GM12878 (cell line): ENCODE measurements around the gene SUZ12. TPM values are rescaled to one million over a fixed set of nuclear protein-coding genes. Genes with fewer than 3 reads are reported as not detected.

Source experiments
- ATAC-seq: fragments of 200-7000 bp; cut with Tn5 transposase; 3 replicates; pipeline ENCODE4 v1.9.1; 2020; ENCODE audit warnings: mild to moderate bottlenecking, moderate library complexity
- BruUV-seq: library from RNA; stranded (reverse); fragments of 400-500 nt; replicated peaks from 2 replicates; lab custom pipeline; 2021; lab: Mats Ljungman, UMichigan
- CTCF ChIA-PET: fragments of 300-600 bp; sonication (Branson Sonifier 250); formaldehyde crosslinking; extraction: SDS; loops from one replicate; lab custom pipeline; 2021; ENCODE audit warnings: inconsistent platforms; lab: Yijun Ruan, JAX
- POLR2A ChIA-PET: fragments of 350-600 bp; formaldehyde crosslinking; extraction: SDS; loops from one replicate; lab custom pipeline; 2021; ENCODE audit warnings: inconsistent platforms; lab: Charles Lee
- RAD21 ChIA-PET: fragments of 300-600 bp; sonication (Branson Sonifier 250); formaldehyde crosslinking; loops from one replicate; lab custom pipeline; 2023; ENCODE audit warnings: antibody characterized with exemption; ENCODE audit not compliant: unreplicated experiment; lab: Charles Lee
- SMC1A ChIA-PET: fragments of 300-600 bp; sonication (Branson Sonifier 250); formaldehyde crosslinking; loops from one replicate; lab custom pipeline; 2023; ENCODE audit not compliant: unreplicated experiment, uncharacterized antibody; lab: Charles Lee
- DNase-seq: peaks from one replicate; pipeline ENCODE4 v3.0.0-alpha.2; 2011; ENCODE audit warnings: low read depth, low spot score
- FAIRE-seq: peaks from 3 replicates; lab custom pipeline; 2011; peaks lifted over from hg19 to GRCh38; lab: Jason Lieb, UNC
- H2AFZ ChIP-seq: 2 replicates; pipeline ENCODE4 v1.6.0; 2011; ENCODE audit warnings: low read depth, low read length, control low read depth; ENCODE audit not compliant: control insufficient read depth
- H3K27ac ChIP-seq: 2 replicates; pipeline ENCODE4 v1.5.1; 2011; ENCODE audit warnings: control low read depth; ENCODE audit not compliant: control insufficient read depth, insufficient read depth
- H3K27me3 ChIP-seq, 2 experiments: replicated peaks in 1 of 2; 2 replicates each; pipeline versions ENCODE4 v1.6.0 to v1.6.1; 2011; ENCODE audit warnings: low read length in 1 of 2; ENCODE audit not compliant: control insufficient read depth in 2 of 2, insufficient read depth in 2 of 2
- H3K36me3 ChIP-seq, 2 experiments: 2 replicates each; pipeline ENCODE4 v1.5.1; 2011; ENCODE audit warnings: low read length in 1 of 2; ENCODE audit not compliant: control insufficient read depth in 2 of 2, insufficient read depth in 2 of 2
- H3K4me1 ChIP-seq: 2 replicates; pipeline ENCODE4 v1.6.1; 2011; ENCODE audit warnings: mild to moderate bottlenecking, low read length, moderate library complexity, mixed read lengths; ENCODE audit not compliant: control insufficient read depth, insufficient read depth
- H3K4me2 ChIP-seq: 2 replicates; pipeline ENCODE4 v1.6.0; 2011; ENCODE audit warnings: control low read depth; ENCODE audit not compliant: control insufficient read depth, insufficient read depth
- H3K4me3 ChIP-seq: fragments of 200-600 bp; sonication (generic); 2 replicates; pipeline ENCODE4 v1.5.1; 2016
- H3K79me2 ChIP-seq: 2 replicates; pipeline ENCODE4 v1.6.0; 2011; ENCODE audit warnings: low read length; ENCODE audit not compliant: control insufficient read depth, insufficient read depth
- H3K9ac ChIP-seq: 2 replicates; pipeline ENCODE4 v1.8.0; 2011; ENCODE audit warnings: low read length, control low read depth, mixed read lengths; ENCODE audit not compliant: control insufficient read depth, insufficient read depth
- H3K9me3 ChIP-seq: replicated peaks from 3 replicates; pipeline ENCODE4 v1.5.1; 2011; ENCODE audit warnings: mild to moderate bottlenecking, low read length; ENCODE audit not compliant: control insufficient read depth, insufficient read depth
- H4K20me1 ChIP-seq: 2 replicates; pipeline ENCODE4 v1.6.0; 2011; ENCODE audit not compliant: control insufficient read depth, insufficient read depth
- BACH1 ChIP-seq: fragments of 450-650 bp; IDR thresholded peaks from 2 replicates; pipeline ENCODE4 v1.6.1; 2017; ENCODE audit warnings: mild to moderate bottlenecking, borderline replicate concordance
- BMI1 ChIP-seq: fragments of 450-650 bp; IDR thresholded peaks from 2 replicates; pipeline ENCODE4 v1.6.1; 2016; ENCODE audit warnings: mild to moderate bottlenecking, moderate library complexity, borderline replicate concordance
- CHD2 ChIP-seq: IDR thresholded peaks from 2 replicates; pipeline ENCODE4 v1.6.1; 2011; ENCODE audit warnings: low read depth, low read length, improper control_type of control experiment, borderline replicate concordance
- DPF2 ChIP-seq: fragments of 450-650 bp; IDR thresholded peaks from 2 replicates; pipeline ENCODE4 v1.6.1; 2017; ENCODE audit warnings: mild to moderate bottlenecking
- EP300 ChIP-seq, 2 experiments: fragments of 150-350 bp in 1 of 2; IDR thresholded peaks; 2 replicates each; pipeline ENCODE4 v1.6.1; 2011 to 2012; ENCODE audit warnings: low read depth in 2 of 2, low read length in 2 of 2, borderline replicate concordance in 1 of 2, improper control_type of control experiment in 1 of 2, inconsistent platforms in 1 of 2; ENCODE audit not compliant: control insufficient read depth in 1 of 2
- HDAC6 ChIP-seq: fragments of 200-600 bp; sonication (generic); IDR thresholded peaks from one replicate; pipeline ENCODE4 v1.8.0; 2017; ENCODE audit warnings: antibody characterized with exemption; ENCODE audit not compliant: unreplicated experiment
- HDGF ChIP-seq: fragments of 450-650 bp; IDR thresholded peaks from 2 replicates; pipeline ENCODE4 v1.6.1; 2016; ENCODE audit warnings: antibody characterized with exemption
- IKZF1 ChIP-seq: fragments of 450-650 bp; conservative IDR thresholded peaks from 2 replicates; pipeline ENCODE4 v1.6.1; 2017; ENCODE audit warnings: antibody characterized with exemption, mild to moderate bottlenecking
- LARP7 ChIP-seq: fragments of 450-650 bp; IDR thresholded peaks from 2 replicates; pipeline ENCODE4 v1.6.1; 2017; ENCODE audit warnings: mild to moderate bottlenecking
- MTA2 ChIP-seq: fragments of 450-650 bp; IDR thresholded peaks from 2 replicates; pipeline ENCODE4 v1.6.1; 2016; ENCODE audit warnings: low read depth, mild to moderate bottlenecking, moderate library complexity
- NR2F1 ChIP-seq: fragments of 450-650 bp; conservative IDR thresholded peaks from 2 replicates; pipeline ENCODE4 v1.6.1; 2017; ENCODE audit warnings: mild to moderate bottlenecking
- NRF1 ChIP-seq: conservative IDR thresholded peaks from 2 replicates; pipeline ENCODE4 v1.6.1; 2011; ENCODE audit warnings: mild to moderate bottlenecking, low read depth, low read length, improper control_type of control experiment
- POLR2A ChIP-seq: IDR thresholded peaks from 2 replicates; pipeline ENCODE4 v1.6.1; 2011; ENCODE audit warnings: low read depth, mild to moderate bottlenecking, low read length
- RBBP5 ChIP-seq: fragments of 200-600 bp; sonication (generic); conservative IDR thresholded peaks from 2 replicates; pipeline ENCODE4 v1.6.1; 2016
- SPI1 ChIP-seq: IDR thresholded peaks from 2 replicates; pipeline ENCODE4 v1.6.1; 2011; ENCODE audit warnings: low read depth, mild to moderate bottlenecking, low read length, moderate library complexity, borderline replicate concordance; ENCODE audit not compliant: insufficient read depth
- SUPT20H ChIP-seq: IDR thresholded peaks from 2 replicates; pipeline ENCODE4 v1.6.1; 2011; ENCODE audit warnings: low read depth, mild to moderate bottlenecking, low read length, moderate library complexity, borderline replicate concordance; ENCODE audit not compliant: control insufficient read depth
- ZNF217 ChIP-seq: fragments of 450-650 bp; IDR thresholded peaks from 2 replicates; pipeline ENCODE4 v1.6.1; 2017; ENCODE audit warnings: antibody characterized with exemption, mild to moderate bottlenecking
- ZNF24 ChIP-seq: fragments of 450-650 bp; IDR thresholded peaks from 2 replicates; pipeline ENCODE4 v1.6.1; 2017; ENCODE audit warnings: antibody characterized with exemption, mild to moderate bottlenecking
- ZNF622 ChIP-seq: fragments of 450-650 bp; IDR thresholded peaks from 2 replicates; pipeline ENCODE4 v1.6.1; 2017; ENCODE audit warnings: mild to moderate bottlenecking, inconsistent platforms
- ZSCAN29 ChIP-seq: fragments of 450-650 bp; IDR thresholded peaks from 2 replicates; pipeline ENCODE4 v1.6.1; 2017; ENCODE audit warnings: mild to moderate bottlenecking, moderate library complexity
- WGBS: methylation state at CpG from one replicate; pipeline ENCODE4 v1.1.6; 2016; ENCODE audit warnings: low lambda C conversion rate; ENCODE audit not compliant: insufficient replicate concordance, insufficient coverage; ENCODE audit errors: missing lambda C conversion rate; 5-methylcytosine and 5-hydroxymethylcytosine counted together
- in situ Hi-C: fragments of 300-500 bp; cut with MboI; formaldehyde crosslinking; loops from 9 replicates; pipeline ENCODE4 v1.14.3; 2018; ENCODE audit warnings: mixed read lengths
- intact Hi-C: fragments of 100-400 bp; cut with micrococcal nuclease; formaldehyde crosslinking; loops from one replicate; pipeline ENCODE4 v1.14.2; 2022; ENCODE audit not compliant: unreplicated experiment
- polyA plus RNA-seq, 11 experiments: library from polyadenylated mRNA; depleted of rRNA in 4 of 11; unstranded in 6 of 11; stranded (reverse) in 5 of 11; fragments of >200 nt; fragmentation: Nextera tagmentation in 4 of 11; fragmentation: Illumina TruSeq in 1 of 11; extraction: Ambion mirVana in 4 of 11; extraction: Trizol in 1 of 11; gene quantifications; 1 replicate in 1 of 11; 2 replicates in 10 of 11; pipeline versions ENCODE4 v1.2.1 to v1.2.3, GENCODE V29; 2011 to 2016; ENCODE audit warnings: inconsistent platforms in 2 of 11, missing spikeins in 2 of 11, low read depth in 1 of 11
- total RNA-seq, 4 experiments: library from RNA; depleted of rRNA in 3 of 4; stranded (reverse); fragments of >200 nt in 3 of 4; fragmentation: Illumina TruSeq in 1 of 4; extraction: Trizol in 1 of 4; gene quantifications; 2 replicates each; pipeline versions ENCODE4 v1.2.1 to v1.2.3, GENCODE V29; 2013 to 2021
- TF ChIP-seq, protein P1 (sequence below): IDR thresholded peaks from 2 replicates; pipeline ENCODE4 v1.6.1; 2011; ENCODE audit warnings: borderline replicate concordance, low read depth, mild to moderate bottlenecking, moderate library complexity, mixed read lengths, low read length; ENCODE audit not compliant: insufficient read depth; ENCODE audit errors: extremely low read length
- TF ChIP-seq, protein P2 (sequence below), 3 experiments: IDR thresholded peaks in 2 of 3; conservative IDR thresholded peaks in 1 of 3; 2 replicates each; pipeline ENCODE4 v1.5.1; 2011; ENCODE audit warnings: low read depth in 3 of 3, low read length in 3 of 3, mild to moderate bottlenecking in 3 of 3, control low read depth in 2 of 3, moderate library complexity in 2 of 3, inconsistent platforms in 1 of 3, mixed read lengths in 1 of 3; ENCODE audit not compliant: control insufficient read depth in 2 of 3, insufficient read depth in 1 of 3; ENCODE audit errors: extremely low read depth in 1 of 3

SUZ12 gene
- total and polyA plus RNA-seq, 10 of the 15 experiments (the other 5 are each of a cell fraction or from before 2014, with no cell fraction given), result 19.2 to 69.2 (median 34.5) TPM

GRCh38 chr17:32007463-32008298 is 70.9 kb downstream of the SUZ12 start:
- in situ Hi-C loops, result loop anchor here (5.0 kb wide), 1 partner anchor 135 kb away; the partner anchor contains the start of gene RHOT1
- Histone ChIP-seq H3K4me1 (no peaks in the 10 kb centered on the region; the same call in 1 of the 2 replicates), H3K4me2 (peak overlapping the region; percentile 83), H3K9ac (peak overlapping the region; percentile 73), H2AFZ (peak overlapping the region; percentile 87), H3K79me2 (peaks cover 18% of the 10 kb centered on the region), H3K27ac (peak overlapping the region; percentile 51), H3K27me3 (no peaks in the 10 kb centered on the region), H4K20me1 (no peaks in the 10 kb centered on the region), H3K4me3 (peak overlapping the region; percentile 95), H3K36me3 (no peaks in the 10 kb centered on the region; a peak in 1 of 4 replicates), H3K9me3 (no peaks in the 10 kb centered on the region)
- SMC1A ChIA-PET, result interaction anchor here (0.9 to 3.4 kb wide), 4 partner anchors 9 to 132 kb away, joined by 4 to 16 read pairs (median 6); no protein-coding TSS in a partner anchor
- CTCF ChIA-PET, result interaction anchor here (0.6 to 5.3 kb wide), 9 partner anchors 9 to 142 kb away, joined by 3 to 84 read pairs (median 5); partner anchors contain the start of gene RHOT1
- WGBS, result 0% methylated on average over 45 of the region's 80 CpGs
- DNase-seq, result no peak
- BruUV-seq, result no TSS peak
- FAIRE-seq, result no peak
- POLR2A ChIA-PET, result interaction anchor here (1.2 to 1.5 kb wide), 2 partner anchors 120 to 135 kb away, joined by 3 to 6 read pairs; partner anchors contain the start of gene RHOT1
- peak; percentile 70 for ATAC-seq
- RAD21 ChIA-PET, result interaction anchor here (0.9 to 2.9 kb wide), 3 partner anchors 106 to 131 kb away, joined by 3 to 22 read pairs (median 3); partner anchors contain the start of gene UTP6
- intact Hi-C loops, result loop anchor here (2.0 kb wide), 1 partner anchor 131 kb away; no protein-coding TSS in a partner anchor
- TF ChIP-seq BMI1 (no peak), NR2F1 (peak; percentile 51), ZSCAN29 (0 out of 2 replicates have a peak, but pooled peaks have one; percentile 18), SPI1 (no peak), HDGF (no peak), ZNF217 (peak; percentile 23; the same call in 1 of the 2 replicates), DPF2 (peak; percentile 38; the same call in 1 of the 2 replicates), CHD2 (no peak), SUPT20H (no peak), POLR2A (no peak), NRF1 (no peak), HDAC6 (no peak), ZNF24 (0 out of 2 replicates have a peak, but pooled peaks have one; percentile 7), MTA2 (peak; percentile 14; the same call in 1 of the 2 replicates), ZNF622 (no peak), IKZF1 (peak; percentile 7; the same call in 1 of the 2 replicates), EP300 (IDR thresholded peaks at IDR 0.05; ENCODE audit: borderline replicate concordance in 1 of 2, control insufficient read depth in 1 of 2, low read depth in 2 of 2, low read length in 2 of 2) (no peak), RBBP5 (no peak), BACH1 (0 out of 2 replicates have a peak, but pooled peaks have one; percentile 42), LARP7 (peak; percentile 82)
- TF ChIP-seq, protein P1, sequence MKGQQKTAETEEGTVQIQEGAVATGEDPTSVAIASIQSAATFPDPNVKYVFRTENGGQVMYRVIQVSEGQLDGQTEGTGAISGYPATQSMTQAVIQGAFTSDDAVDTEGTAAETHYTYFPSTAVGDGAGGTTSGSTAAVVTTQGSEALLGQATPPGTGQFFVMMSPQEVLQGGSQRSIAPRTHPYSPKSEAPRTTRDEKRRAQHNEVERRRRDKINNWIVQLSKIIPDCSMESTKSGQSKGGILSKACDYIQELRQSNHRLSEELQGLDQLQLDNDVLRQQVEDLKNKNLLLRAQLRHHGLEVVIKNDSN, result no peak
- TF ChIP-seq, protein P2, sequence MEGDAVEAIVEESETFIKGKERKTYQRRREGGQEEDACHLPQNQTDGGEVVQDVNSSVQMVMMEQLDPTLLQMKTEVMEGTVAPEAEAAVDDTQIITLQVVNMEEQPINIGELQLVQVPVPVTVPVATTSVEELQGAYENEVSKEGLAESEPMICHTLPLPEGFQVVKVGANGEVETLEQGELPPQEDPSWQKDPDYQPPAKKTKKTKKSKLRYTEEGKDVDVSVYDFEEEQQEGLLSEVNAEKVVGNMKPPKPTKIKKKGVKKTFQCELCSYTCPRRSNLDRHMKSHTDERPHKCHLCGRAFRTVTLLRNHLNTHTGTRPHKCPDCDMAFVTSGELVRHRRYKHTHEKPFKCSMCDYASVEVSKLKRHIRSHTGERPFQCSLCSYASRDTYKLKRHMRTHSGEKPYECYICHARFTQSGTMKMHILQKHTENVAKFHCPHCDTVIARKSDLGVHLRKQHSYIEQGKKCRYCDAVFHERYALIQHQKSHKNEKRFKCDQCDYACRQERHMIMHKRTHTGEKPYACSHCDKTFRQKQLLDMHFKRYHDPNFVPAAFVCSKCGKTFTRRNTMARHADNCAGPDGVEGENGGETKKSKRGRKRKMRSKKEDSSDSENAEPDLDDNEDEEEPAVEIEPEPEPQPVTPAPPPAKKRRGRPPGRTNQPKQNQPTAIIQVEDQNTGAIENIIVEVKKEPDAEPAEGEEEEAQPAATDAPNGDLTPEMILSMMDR (IDR thresholded peaks at IDR 0.05 in 2 of 3, conservative IDR thresholded peaks at IDR 0.05 in 1 of 3; ENCODE audit: control insufficient read depth in 2 of 3, extremely low read depth in 1 of 3, insufficient read depth in 1 of 3, low read depth in 3 of 3, low read length in 3 of 3), result no peak
